GM21528 (cell line): ENCODE measurements around the gene RAB44.

ENCODE experiments used
- ATAC-seq: cut with Tn5 transposase; IDR thresholded peaks from one replicate; pipeline ENCODE4 v1.9.1; 2021; ENCODE audit warnings: mild to moderate bottlenecking, moderate library complexity; ENCODE audit not compliant: unreplicated experiment, low FRiP score

Gene RAB44

GRCh38 chr6:36765190-36765589, 67.6 kb downstream of the RAB44 start:
- no peak for ATAC-seq

DNA sequence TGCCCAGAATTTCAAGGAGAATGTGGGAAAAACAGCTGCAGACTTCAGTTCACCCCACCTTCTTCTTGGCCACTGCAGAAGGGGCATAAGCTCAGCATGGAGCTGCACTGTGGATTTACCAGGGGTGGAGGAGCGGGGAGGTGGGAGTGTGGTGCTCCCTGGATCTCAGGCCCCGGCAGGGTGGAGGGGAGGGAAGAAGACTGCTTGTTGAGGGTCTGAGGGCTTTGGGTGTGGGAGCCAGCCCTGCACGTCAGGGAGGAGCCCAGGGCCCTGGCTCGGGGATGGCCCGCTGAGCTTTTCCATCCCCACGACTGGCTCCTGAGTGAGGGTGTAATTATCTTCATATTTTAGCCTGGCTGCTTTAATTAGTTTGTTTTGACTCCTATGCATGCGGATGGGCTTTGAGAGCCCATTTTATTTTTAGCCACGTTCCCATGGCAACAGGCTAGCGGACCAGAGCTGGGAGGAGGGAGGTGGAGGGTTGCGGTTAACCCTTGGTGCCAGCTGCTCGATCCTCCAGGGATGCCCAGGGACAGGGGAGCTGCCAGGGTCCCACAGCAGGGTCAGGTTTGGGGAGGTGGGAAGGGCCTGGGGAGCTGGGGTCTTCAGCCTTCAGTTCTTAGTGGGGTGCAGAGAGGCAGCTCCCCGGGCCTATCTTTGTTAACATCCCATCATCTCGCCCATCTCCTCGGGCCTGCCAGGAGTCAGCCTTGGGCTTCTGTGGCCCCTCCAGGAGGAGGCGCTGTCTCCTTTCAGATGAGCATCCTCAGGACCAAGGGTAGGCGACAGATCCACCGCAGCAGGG, 68.2 kb downstream of the RAB44 start:
- peak; percentile 63 for ATAC-seq

DNA sequence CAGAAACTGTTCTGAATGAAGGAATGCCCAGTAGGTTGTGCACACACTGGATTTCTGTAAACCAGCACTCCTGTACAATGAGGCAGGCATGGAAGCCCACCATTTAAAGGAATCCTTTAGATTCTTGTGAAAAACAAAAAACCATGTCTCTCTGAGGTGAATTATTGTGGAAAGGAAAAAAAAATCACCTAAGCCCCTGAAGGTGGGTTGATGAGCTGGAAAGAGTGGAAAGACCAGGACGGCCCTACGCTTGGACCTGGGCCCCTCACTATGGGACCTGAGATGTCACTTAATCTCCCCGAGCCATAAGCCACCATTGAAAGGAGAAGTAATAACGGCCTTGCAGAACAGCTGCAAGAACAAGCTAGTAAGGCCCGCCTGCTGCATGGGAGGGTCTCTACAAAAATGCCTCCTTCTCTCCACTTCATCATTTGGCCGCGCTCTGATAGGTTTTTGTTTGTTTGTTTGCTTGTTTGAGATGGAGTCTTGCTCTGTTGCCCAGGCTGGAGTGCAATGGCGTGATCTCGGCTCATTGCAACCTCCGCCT, 68.8 kb downstream of the RAB44 start:
- no peak for ATAC-seq

DNA sequence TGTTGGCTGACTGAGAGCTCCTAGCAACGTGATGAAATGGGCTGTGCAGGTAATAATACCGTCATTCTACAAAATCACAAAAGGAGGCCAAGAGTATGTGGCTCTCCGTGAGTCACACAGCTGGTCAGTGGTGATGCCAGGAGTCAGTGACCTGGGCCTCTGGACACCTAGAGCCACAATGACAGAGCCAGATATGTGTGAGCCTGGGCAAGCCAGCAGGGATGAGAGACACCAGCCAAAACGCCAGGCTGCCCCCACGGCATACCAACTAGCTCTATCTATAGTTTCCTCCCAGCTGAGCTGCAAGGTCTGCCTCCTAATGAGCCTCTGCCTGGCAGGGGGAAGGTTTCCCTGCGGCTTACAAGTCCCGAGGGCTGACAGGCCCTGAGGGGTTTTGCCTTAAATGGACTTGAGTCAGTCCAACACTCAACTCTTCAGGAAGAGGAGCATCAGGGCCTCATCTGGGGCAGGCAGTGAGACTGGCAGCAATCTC, 71.6 kb downstream of the RAB44 start:
- no peak for ATAC-seq

DNA sequence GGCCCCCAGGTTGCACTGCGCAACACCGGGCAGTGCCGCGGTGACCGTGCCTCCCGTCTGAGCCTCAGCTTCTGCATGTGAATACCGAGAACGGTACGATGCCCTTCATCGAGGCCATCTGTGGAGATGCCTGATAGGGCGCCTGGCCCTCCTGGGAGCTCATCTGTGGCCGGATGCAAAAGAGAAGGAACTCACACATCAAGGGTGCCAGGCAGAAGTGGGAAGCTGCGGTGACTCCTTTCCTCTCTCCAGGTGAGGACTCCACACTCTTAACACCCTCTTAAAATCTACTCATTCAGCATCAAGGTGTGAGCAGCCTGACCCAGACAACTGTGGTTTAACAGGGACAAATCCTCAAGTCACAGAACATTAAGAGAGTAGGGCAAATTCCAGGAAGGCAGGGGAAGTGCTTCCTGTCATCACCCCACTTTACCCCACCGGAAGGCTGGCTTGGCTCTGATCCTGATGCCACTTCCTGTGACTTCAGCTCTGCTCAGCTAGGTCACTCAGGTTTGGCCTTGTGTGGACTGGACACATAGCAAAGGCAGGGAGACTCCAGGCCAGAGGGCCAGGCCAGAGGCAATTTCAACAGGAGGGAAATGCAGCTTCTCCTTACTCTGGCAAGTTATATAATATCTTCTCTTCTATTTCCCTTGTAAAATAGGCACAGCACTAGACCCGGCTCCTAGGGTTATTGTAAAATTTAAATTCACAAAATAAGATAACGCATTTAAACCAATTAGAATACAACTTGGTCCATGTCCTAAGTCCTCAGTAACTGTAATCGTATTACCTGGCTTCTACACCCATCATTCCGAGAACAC, 72.3 kb downstream of the RAB44 start:
- no peak for ATAC-seq

- no peak for ATAC-seq
Measured at GRCh38 chr6:36771145-36771544, 73.5 kb downstream of the RAB44 start.

- no peak for ATAC-seq
Measured at GRCh38 chr6:36772397-36772796, 74.8 kb downstream of the RAB44 start.

GRCh38 chr6:36774331-36774730, 76.7 kb downstream of the RAB44 start:
- no peak for ATAC-seq

- no peak for ATAC-seq
Measured at GRCh38 chr6:36776167-36776566, 78.5 kb downstream of the RAB44 start.

- no peak for ATAC-seq
Measured at GRCh38 chr6:36777801-36778200, 80.2 kb downstream of the RAB44 start.

- no peak for ATAC-seq
Measured at GRCh38 chr6:36779227-36779626, 81.6 kb downstream of the RAB44 start.

- ATAC-seq, result no peak
Measured at GRCh38 chr6:36780442-36781177, 83.0 kb downstream of the RAB44 start.

DNA sequence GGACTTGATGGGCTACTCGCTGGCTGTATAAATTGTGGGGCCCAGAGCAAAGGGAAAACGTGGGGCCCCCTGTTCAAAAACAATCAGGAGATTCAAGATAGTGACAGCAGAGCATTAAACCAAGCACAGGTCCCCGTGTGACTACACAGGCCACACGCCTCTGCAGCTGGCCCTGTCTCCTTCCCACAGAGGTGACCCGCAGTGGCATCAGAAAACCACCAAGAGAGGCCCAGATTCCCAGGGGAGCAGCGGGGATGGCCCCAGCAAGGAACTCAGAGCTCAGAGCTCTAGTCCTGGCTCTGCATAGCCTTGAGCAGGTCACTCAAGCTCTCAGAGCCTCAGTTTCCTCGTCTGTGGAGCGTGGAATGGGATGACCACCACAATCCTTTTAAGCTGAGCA, 84.0 kb downstream of the RAB44 start:
- no peak for ATAC-seq
